Adipocyte (in vitro differentiated cells): ENCODE measurements around the gene MEGF10.

Source experiments
- DNase-seq: peaks from one replicate; pipeline ENCODE4 v3.0.0-alpha.2; 2015; ENCODE audit warnings: low read depth
- H3K27me3 ChIP-seq: replicated peaks from 2 replicates; pipeline ENCODE4 v1.7.0; 2013; ENCODE audit warnings: mild to moderate bottlenecking, low read length, moderate library complexity; ENCODE audit not compliant: control insufficient read depth, insufficient read depth
- H3K36me3 ChIP-seq: 2 replicates; pipeline ENCODE4 v1.7.0; 2013; ENCODE audit warnings: low read length, mild to moderate bottlenecking, moderate library complexity; ENCODE audit not compliant: control insufficient read depth, insufficient read depth, severe bottlenecking
- H3K4me1 ChIP-seq: 2 replicates; pipeline ENCODE4 v1.7.0; 2013; ENCODE audit warnings: mild to moderate bottlenecking, low read length, moderate library complexity; ENCODE audit not compliant: control insufficient read depth, insufficient read depth
- H3K4me3 ChIP-seq: 2 replicates; pipeline ENCODE4 v1.7.0; 2013; ENCODE audit warnings: mild to moderate bottlenecking, low read length, moderate library complexity
- H3K9ac ChIP-seq: 2 replicates; pipeline ENCODE4 v1.7.0; 2013; ENCODE audit warnings: mild to moderate bottlenecking, low read length, moderate library complexity
- H3K9me3 ChIP-seq: 2 replicates; pipeline ENCODE4 v1.7.0; 2013; ENCODE audit warnings: mild to moderate bottlenecking, low read length, moderate library complexity; ENCODE audit not compliant: control insufficient read depth

Gene MEGF10

GRCh38 chr5:127508644-127509373, 218.2 kb downstream of the MEGF10 start:
- Histone ChIP-seq H3K4me1 (no peaks in the 10 kb centered on the region), H3K27me3 (no peaks in the 10 kb centered on the region), H3K9ac (no peak overlapping the region), H3K4me3 (no peak overlapping the region), H3K36me3 (no peaks in the 10 kb centered on the region), H3K9me3 (no peaks in the 10 kb centered on the region)
- DNase-seq = no peak
